ENCODE data around the gene AMER2.

GRCh38 chr13:25116044-25116443, 56.0 kb downstream of the AMER2 start:
- TF ChIP-seq CTCF (IDR thresholded peaks at IDR 0.05; ENCODE audit: low read length) = no peak
- no peak for TF ChIP-seq EZH2 (optimal IDR thresholded peaks at IDR 0.05; ENCODE audit: low read depth, low read length)
- no peak for TF ChIP-seq EZH2phosphoT487 (IDR thresholded peaks at IDR 0.05; ENCODE audit: low read length)

Measured in MM.1S (cell line).